Smooth muscle cell (in vitro differentiated cells): ENCODE results near the gene PTTG1. TPM values are rescaled to one million over a fixed set of nuclear protein-coding genes. Genes with fewer than 3 reads are reported as not detected.

Source experiments
- DNase-seq: peaks from one replicate; lab custom pipeline; 2025; ENCODE audit not compliant: unreplicated experiment; lab: John Stamatoyannopoulos, UW
- H2AFZ ChIP-seq: fragments of 200-600 bp; sonication (generic); 2 replicates; pipeline ENCODE4 v1.6.0; 2016; ENCODE audit warnings: antibody characterized with exemption, low read depth, mild to moderate bottlenecking
- H3F3A ChIP-seq: fragments of 200-600 bp; sonication (generic); 2 replicates; pipeline ENCODE4 v1.6.0; 2017; ENCODE audit warnings: antibody characterized with exemption, low read depth
- H3K27ac ChIP-seq: fragments of 200-600 bp; sonication (generic); 2 replicates; pipeline ENCODE4 v1.5.1; 2016; ENCODE audit warnings: low read depth, mild to moderate bottlenecking
- H3K27me3 ChIP-seq: fragments of 200-600 bp; sonication (generic); 2 replicates; pipeline ENCODE4 v1.6.1; 2016; ENCODE audit warnings: low read depth, mild to moderate bottlenecking
- H3K36me3 ChIP-seq: fragments of 200-600 bp; sonication (generic); 2 replicates; pipeline ENCODE4 v1.5.1; 2016; ENCODE audit warnings: low read depth
- H3K4me1 ChIP-seq: fragments of 200-600 bp; sonication (generic); 2 replicates; pipeline ENCODE4 v1.5.1; 2016; ENCODE audit warnings: low read depth
- H3K4me2 ChIP-seq: fragments of 200-600 bp; sonication (generic); 2 replicates; pipeline ENCODE4 v1.6.0; 2016; ENCODE audit warnings: mild to moderate bottlenecking
- H3K4me3 ChIP-seq: fragments of 200-600 bp; sonication (generic); 2 replicates; pipeline ENCODE4 v1.5.1; 2016; ENCODE audit warnings: mild to moderate bottlenecking
- H3K79me2 ChIP-seq: fragments of 200-600 bp; sonication (generic); 2 replicates; pipeline ENCODE4 v1.6.0; 2016; ENCODE audit warnings: low read depth, mild to moderate bottlenecking
- H3K9ac ChIP-seq: fragments of 200-600 bp; sonication (generic); 2 replicates; pipeline ENCODE4 v1.6.0; 2016; ENCODE audit warnings: low read depth
- H3K9me3 ChIP-seq: fragments of 200-600 bp; sonication (generic); replicated peaks from 2 replicates; pipeline ENCODE4 v1.5.1; 2016; ENCODE audit warnings: low read depth
- H4K20me1 ChIP-seq: fragments of 200-600 bp; sonication (generic); 2 replicates; pipeline ENCODE4 v1.6.0; 2016; ENCODE audit warnings: low read depth
- WGBS: methylation state at CpG from one replicate; pipeline ENCODE4 v1.1.7; 2016; ENCODE audit warnings: low lambda C conversion rate; 5-methylcytosine and 5-hydroxymethylcytosine counted together
- polyA plus RNA-seq: library from polyadenylated mRNA; unstranded; fragments of >200 nt; fragmentation: Nextera tagmentation; extraction: Ambion mirVana; gene quantifications from 2 replicates; pipeline ENCODE4 v1.2.1, GENCODE V29; 2016
- total RNA-seq: library from RNA; depleted of rRNA; stranded (reverse); fragments of >200 nt; gene quantifications from 2 replicates; pipeline ENCODE4 v1.2.3, GENCODE V29; 2014
- TF ChIP-seq, protein P1 (sequence below): fragments of 200-600 bp; sonication (generic); IDR thresholded peaks from 2 replicates; pipeline ENCODE4 v1.5.1; 2017; ENCODE audit warnings: borderline replicate concordance, mild to moderate bottlenecking, antibody characterized with exemption; ENCODE audit not compliant: insufficient read depth, poor library complexity, severe bottlenecking

PTTG1 gene
- total and polyA plus RNA-seq, 2 experiments from 2014 or later: 92.3 to 98.7 TPM

DNA sequence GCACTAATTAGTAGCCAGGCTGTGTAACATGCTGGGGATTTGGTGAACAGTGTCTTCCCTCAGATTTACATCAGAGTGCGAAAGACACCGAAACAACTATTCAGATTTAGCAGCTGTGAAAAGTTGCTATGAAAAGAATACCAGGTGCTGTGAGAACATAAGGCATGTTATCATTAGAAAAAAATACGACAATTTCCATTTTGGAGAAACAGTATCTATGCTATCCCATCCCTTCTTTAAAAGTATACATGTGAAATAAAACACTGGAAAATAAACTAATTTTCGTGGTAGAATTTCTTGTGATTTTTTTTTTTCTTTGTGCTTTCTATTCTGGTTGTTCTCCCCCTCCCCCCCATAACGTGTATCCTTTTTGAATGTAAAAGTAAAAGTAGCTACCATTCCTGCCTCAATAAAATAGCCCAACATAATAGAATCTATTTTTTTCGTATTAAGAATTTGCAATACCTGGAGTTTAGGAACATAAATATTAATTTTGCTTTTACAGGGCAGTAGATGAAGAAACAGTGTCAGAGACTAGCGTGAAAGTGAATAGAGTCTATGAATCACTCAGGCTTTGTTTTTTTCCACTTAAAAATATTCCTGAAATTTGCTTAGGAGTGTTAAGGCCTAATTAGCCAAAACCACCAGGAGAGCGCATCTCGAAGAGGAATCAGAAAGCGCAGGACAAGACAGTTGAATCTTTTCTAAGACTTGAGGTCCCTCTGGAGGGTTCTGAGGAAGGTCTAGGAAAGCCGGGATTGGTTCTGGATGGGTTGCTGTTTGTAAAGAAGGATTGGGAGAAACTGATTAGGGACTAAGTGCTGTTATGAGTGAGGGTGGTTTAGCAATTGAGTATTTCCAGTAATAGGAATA is 2.0 kb upstream of the PTTG1 start:
- H3K4me2 ChIP-seq: peak overlapping the region; percentile 86
- H3K4me1 ChIP-seq: peaks cover 20% of the 10 kb centered on the region
- no peaks in the 10 kb centered on the region for H3K27me3 ChIP-seq
- no peaks in the 10 kb centered on the region for H4K20me1 ChIP-seq
- no peaks in the 10 kb centered on the region for H3F3A ChIP-seq
- WGBS: 32% methylated on average over 11 of the region's 11 CpGs
- H3K9ac ChIP-seq: peak overlapping the region; percentile 98
- H3K79me2 ChIP-seq: peaks cover 42% of the 10 kb centered on the region
- H3K9me3 ChIP-seq: no peaks in the 10 kb centered on the region
- peak overlapping the region; percentile 92 for H3K27ac ChIP-seq
- TF ChIP-seq, protein P1, sequence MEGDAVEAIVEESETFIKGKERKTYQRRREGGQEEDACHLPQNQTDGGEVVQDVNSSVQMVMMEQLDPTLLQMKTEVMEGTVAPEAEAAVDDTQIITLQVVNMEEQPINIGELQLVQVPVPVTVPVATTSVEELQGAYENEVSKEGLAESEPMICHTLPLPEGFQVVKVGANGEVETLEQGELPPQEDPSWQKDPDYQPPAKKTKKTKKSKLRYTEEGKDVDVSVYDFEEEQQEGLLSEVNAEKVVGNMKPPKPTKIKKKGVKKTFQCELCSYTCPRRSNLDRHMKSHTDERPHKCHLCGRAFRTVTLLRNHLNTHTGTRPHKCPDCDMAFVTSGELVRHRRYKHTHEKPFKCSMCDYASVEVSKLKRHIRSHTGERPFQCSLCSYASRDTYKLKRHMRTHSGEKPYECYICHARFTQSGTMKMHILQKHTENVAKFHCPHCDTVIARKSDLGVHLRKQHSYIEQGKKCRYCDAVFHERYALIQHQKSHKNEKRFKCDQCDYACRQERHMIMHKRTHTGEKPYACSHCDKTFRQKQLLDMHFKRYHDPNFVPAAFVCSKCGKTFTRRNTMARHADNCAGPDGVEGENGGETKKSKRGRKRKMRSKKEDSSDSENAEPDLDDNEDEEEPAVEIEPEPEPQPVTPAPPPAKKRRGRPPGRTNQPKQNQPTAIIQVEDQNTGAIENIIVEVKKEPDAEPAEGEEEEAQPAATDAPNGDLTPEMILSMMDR: no peak
- DNase-seq: no peak
- no peaks in the 10 kb centered on the region for H3K36me3 ChIP-seq
- peak overlapping the region; percentile 91 for H3K4me3 ChIP-seq
- peak overlapping the region; percentile 84 for H2AFZ ChIP-seq

- Histone ChIP-seq H4K20me1 (no peaks in the 10 kb centered on the region), H3K9ac (peak overlapping the region; percentile 98), H3K27me3 (no peaks in the 10 kb centered on the region), H3K27ac (peak overlapping the region; percentile 92), H3K4me3 (no peak overlapping the region), H2AFZ (peak overlapping the region; percentile 84), H3K9me3 (no peaks in the 10 kb centered on the region), H3K4me2 (peak overlapping the region; percentile 86), H3K36me3 (no peaks in the 10 kb centered on the region), H3K79me2 (peaks cover 46% of the 10 kb centered on the region), H3F3A (no peaks in the 10 kb centered on the region), H3K4me1 (peaks cover 23% of the 10 kb centered on the region)
- no peak for DNase-seq
- TF ChIP-seq, protein P1: no peak
These were observed 1.4 kb upstream of the PTTG1 start for GRCh38 chr5:160420331-160420610.

- no peaks in the 10 kb centered on the region for H3K27me3 ChIP-seq
- H3K9ac ChIP-seq: peak overlapping the region; percentile 72
- H3K9me3 ChIP-seq: no peaks in the 10 kb centered on the region
- H3K36me3 ChIP-seq: no peaks in the 10 kb centered on the region
- DNase-seq: no peak
- H3K79me2 ChIP-seq: peaks cover 33% of the 10 kb centered on the region
- H3K27ac ChIP-seq: peak overlapping the region; percentile 83
- H3K4me2 ChIP-seq: peak overlapping the region; percentile 85
- H3K4me1 ChIP-seq: peaks cover 19% of the 10 kb centered on the region
- 48% methylated on average over 2 of the region's 2 CpGs for WGBS
- TF ChIP-seq, protein P1: no peak
- H2AFZ ChIP-seq: no peak overlapping the region
- H4K20me1 ChIP-seq: no peaks in the 10 kb centered on the region
- H3F3A ChIP-seq: no peaks in the 10 kb centered on the region
- peak overlapping the region; percentile 67 for H3K4me3 ChIP-seq
These were observed 1.4 kb downstream of the PTTG1 start for GRCh38 chr5:160423099-160423498.

- Histone ChIP-seq H3K4me3 (no peak overlapping the region), H3K4me1 (peaks cover 6% of the 10 kb centered on the region), H3K27ac (no peak overlapping the region), H3K27me3 (no peaks in the 10 kb centered on the region), H3K9me3 (no peaks in the 10 kb centered on the region), H2AFZ (no peak overlapping the region), H3K36me3 (no peaks in the 10 kb centered on the region), H3K79me2 (peaks cover 21% of the 10 kb centered on the region), H4K20me1 (no peaks in the 10 kb centered on the region), H3K9ac (no peak overlapping the region), H3F3A (peaks cover 7% of the 10 kb centered on the region), H3K4me2 (no peak overlapping the region)
- TF ChIP-seq, protein P1: no peak
- WGBS: 98% methylated on average over 4 of the region's 4 CpGs
- no peak for DNase-seq
These were observed 6.0 kb downstream of the PTTG1 start for GRCh38 chr5:160427607-160428006.
